HG03520 (cell line): ENCODE data around the gene MAS1L.

Source experiments
- ATAC-seq: cut with Tn5 transposase; IDR thresholded peaks from one replicate; pipeline ENCODE4 v1.9.1; 2021; ENCODE audit warnings: mild to moderate bottlenecking, moderate library complexity; ENCODE audit not compliant: unreplicated experiment

Gene MAS1L

DNA sequence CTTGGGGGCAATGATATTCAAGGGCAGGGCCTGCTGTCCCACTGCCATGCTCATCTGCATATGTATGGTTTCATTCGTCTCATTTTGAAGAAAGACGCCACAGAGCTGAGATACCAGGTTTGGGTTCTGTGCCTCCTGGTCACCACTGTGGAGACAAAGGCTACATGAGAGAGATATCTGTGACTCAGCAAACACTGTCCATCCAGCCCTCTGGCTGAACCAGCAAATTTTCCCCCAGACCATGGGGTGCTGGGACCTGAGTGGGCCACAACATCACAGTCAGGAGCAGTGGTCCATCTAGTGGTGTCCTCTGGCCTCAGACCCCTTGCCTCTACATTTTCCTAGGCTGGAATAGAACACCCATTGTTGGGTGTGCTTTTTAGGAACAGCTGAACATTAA lies at the start of gene MAS1L:
MAS1L (minus strand) TSS at position 297 of the 400 bp plus-strand sequence; CDS start at position 243, 54 bp downstream.
- no peak for ATAC-seq

DNA sequence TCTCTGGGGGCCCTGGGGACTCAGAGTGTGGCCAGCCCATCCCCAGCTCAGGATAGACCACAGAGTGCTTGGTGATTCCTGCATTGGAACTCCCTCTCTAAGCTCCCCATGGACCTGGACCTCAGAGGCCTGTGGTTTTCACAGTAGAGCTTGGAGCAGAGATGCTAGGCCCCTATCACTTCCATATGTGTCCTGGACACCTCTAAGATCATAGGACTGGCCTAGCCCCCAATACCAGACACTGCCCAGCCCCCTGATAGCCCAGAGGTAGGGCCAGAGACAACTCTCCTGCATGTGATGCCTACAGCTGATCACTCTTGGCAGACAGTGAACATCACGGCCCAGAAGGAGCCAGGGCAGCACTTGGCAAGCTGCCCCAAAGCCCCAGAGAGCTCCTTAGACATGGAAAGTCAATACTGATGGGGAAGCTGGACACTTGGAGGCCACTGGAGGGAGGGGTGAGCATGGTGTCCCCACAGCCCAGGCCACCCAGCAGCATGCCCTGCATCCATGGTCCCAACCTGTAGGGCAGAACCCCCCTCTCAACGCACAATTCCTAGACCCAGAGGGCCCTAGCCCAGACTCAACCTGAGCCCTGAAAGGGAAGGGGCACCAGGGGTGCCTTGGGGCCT lies 44.7 kb upstream of the MAS1L start:
- no peak for ATAC-seq

DNA sequence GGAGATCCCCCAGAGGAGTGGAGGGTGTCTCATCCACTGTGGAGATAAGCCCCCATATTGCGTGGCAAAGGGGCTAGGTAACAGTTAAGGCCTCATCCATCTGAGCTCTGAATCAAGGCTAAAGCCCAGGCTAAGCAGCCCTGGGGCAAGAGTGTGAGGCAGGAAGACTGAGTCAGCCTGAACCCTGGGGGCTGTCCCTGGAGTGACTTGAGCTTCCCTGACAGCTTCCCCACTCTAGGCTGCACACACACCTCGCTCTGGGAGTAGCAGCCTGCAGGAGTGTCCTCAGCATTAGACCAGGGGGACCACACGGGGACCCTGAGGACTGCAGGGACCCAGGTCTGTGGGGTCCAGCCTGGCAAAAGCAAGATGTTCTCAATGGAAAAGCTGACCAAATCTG lies 43.9 kb upstream of the MAS1L start:
- no peak for ATAC-seq

- no peak for ATAC-seq
Observed at GRCh38 chr6:29530671-29531310, 43.0 kb upstream of the MAS1L start.

GRCh38 chr6:29529956-29530355 lies 42.2 kb upstream of the MAS1L start:
- no peak for ATAC-seq

- ATAC-seq: no peak
Observed at GRCh38 chr6:29528988-29529560, 41.3 kb upstream of the MAS1L start.

DNA sequence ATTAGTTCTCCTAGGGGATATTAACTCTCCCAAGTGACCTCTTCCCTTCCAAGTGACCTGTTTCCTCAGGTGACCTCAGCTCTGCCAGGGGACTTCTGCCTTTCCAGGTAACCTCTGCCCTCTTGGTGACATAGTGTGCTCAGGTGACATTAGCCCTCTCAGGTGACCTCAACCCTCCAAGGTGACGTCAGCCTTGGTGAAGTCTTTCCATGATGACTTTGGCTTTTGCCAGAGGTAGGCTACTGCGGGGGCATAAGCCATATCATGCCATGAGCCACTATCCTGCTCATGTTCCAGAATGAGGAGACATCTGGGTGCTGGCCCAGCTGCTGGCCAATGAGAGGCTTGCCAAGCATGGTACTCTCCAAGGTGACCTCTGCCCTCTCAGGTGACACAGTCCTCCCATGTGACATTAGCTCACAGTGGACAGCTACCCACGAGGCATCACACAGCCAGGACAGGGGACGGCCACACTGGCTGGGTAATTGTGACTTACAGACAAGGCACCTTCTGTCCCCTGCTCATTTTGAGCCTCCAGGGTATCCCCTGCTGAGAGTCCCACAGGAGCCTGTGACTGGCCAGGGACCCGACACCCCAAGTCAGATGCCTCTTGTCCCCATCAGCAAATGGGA lies 40.7 kb upstream of the MAS1L start:
- no peak for ATAC-seq

DNA sequence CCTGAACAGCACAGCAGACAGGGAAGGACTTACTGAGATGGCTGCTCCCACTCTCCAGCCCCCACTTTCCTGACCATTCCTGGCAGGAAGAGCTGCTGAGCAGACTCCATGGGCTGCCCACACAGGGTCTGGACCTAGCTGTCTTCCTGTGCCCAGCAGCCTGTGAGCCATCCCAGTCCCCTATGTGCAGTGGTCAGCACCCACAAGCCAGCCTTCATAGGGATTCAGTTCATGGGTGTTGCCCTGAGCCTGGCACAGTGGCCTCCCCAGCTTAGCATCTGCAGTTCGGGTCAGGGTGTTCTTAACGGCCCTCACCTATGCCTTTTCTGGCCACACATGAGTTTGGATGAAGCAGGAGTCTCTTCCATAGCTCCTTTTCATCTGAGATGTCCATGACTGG lies 39.8 kb upstream of the MAS1L start:
- ATAC-seq: no peak

GRCh38 chr6:29527126-29527525 lies 39.4 kb upstream of the MAS1L start:
- ATAC-seq: no peak

DNA sequence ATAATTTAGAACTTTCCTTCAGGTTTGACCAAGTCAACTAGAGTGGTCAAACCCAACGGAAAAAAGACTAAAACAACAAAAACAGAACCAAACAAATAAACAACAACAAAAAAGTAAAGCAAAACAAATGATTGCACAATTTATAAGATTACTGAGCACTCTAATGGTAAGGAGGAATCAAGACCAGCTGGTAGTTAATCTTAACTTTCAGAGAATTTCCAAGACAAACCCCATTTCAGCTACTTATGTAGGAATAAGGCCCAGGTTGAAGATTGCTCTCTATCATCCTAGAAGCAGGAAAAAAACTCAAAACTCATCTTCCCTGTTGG lies 37.5 kb upstream of the MAS1L start:
- no peak for ATAC-seq

- no peak for ATAC-seq
Observed at GRCh38 chr6:29524444-29525310, 36.9 kb upstream of the MAS1L start.

DNA sequence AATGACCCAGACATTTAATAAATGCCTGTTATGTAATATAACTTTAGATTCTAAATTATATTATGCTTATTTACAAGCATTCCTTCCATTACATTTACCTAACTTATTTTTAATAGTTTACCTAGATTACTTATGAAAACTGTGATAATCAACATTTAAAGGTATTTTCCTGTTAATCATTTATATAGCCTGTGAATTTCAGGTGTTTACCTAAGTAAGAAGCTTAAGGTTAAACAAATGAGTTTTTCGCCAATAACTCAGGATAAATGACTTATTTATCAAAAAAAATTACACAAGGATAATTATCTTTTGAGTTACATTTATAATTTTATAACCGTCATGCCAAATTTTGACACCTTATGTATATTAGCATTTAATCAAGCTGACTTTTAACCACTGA lies 36.3 kb upstream of the MAS1L start:
- no peak for ATAC-seq

DNA sequence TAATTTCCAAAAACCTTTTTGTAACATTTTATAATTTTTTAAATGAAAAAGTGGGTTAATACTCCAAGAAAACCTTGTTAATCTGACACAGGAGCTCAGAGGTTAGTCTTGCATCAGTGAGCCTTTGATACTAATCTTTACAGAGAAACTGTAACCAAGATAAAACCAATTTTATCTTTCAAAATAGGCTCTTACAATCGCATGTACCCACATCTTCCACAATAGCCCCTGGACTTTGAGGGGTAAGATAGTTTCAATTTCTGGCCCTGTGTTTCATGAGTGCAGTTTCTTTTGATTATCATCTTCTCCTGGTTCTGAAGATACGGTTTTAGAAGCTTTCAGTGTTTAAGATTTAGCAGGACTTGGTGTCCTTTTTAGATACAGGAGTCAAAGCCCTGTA lies 34.5 kb upstream of the MAS1L start:
- no peak for ATAC-seq

DNA sequence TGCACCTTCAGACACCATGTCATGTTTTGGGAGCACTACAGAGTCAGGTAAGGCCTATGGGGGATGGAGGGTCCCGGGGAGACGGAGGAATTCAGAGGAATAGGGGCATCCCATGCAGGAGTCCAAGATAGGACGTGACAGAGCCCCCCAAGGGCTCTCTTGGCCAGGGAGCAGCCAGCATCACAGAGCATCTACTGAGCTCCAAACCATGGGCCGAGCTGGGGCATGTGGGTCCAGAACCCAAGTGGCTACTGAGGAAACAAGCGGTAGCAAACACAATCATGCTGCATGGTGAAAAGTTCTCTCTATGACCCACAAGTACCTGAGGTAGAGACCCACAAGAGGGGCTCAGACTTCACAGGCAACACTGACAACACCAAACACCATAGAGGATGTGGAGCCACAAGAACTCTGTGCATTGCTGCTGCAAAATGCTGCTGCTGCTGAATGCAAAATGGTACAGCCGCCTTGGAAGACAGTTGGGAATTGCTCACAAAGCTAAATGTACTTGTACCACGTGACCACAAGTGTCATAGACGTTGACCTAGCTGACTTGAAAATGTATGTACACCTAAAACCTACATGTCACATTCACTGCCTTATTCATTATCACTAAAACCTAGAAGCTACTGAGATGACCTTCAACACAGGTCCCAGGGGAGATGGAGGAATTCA lies 33.4 kb upstream of the MAS1L start:
- ATAC-seq: no peak

DNA sequence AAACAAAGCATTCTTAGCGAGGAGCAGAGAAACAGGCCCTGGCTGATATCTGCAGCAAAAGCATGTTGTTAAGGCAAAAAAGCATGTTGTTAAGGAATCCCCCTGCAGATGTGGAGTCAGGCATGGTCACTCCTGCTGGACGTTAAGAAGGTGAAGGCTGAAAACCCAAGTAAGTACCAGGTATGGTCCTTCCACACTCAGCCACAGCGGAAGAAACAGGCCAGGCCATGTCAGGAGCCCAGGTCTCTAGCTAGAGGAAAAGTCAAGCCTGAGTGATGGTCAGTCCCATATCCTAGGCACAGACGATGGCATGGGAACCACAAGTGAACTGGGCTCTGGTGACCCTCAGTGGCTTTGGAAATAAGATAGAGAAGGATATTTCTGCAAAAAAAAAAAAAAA lies 32.5 kb upstream of the MAS1L start:
- no peak for ATAC-seq

- ATAC-seq: no peak
Observed at GRCh38 chr6:29519291-29520010, 31.7 kb upstream of the MAS1L start.

DNA sequence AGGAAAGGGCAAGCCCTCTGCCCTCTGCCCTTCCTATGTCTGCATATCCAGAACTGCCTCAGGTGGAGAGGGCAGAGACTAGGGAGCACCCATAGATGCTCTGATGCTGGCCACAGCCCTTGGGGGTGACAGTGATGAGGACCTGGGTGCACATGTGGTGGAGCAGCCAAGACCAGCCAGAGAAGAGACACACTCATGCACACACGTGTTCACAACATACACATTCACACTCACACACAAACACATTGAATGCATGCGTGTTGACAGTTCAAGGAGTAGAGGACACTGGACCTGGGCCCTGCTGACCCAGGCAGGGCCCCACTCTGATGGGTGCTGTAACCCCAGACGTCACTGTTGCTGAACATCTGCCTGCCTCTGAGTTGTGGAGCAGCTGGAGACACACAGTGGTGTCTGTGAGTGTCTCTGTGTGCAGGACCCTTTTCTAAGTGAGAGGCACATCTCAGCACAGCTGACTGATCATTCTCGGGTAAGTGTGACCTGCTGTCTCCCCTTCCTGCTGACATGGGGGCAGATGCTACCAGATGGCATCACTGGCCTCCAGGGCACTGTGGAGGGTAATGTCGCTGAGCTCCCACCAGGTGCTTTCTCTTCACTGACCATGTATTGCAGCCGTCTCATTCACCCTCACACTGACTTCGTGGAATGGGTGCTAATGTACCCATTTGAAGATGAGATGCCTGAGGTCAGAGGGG lies 30.1 kb upstream of the MAS1L start:
- ATAC-seq: no peak

GRCh38 chr6:29517245-29517644 lies 29.5 kb upstream of the MAS1L start:
- ATAC-seq: no peak

DNA sequence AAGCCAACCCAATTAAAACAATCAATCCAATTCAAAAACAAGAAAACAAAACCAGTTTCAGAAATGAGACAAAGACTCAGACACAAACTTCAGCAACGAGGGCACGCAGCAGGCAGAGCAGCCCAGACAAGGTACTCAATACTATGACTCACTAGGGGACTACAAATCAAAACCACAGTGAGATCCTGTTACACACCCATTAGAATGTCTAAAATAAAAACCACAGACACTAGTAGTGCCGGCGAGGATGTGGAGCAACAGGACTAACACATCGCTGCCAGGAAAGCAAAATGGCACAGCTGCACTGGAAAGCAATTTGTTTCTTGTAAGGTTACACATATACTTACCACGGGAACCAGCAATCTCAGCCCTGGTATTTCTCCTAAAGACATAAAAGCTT lies 28.4 kb upstream of the MAS1L start:
- no peak for ATAC-seq
